ENCODE data around the gene EBPL. TPM values are rescaled to one million over a fixed set of nuclear protein-coding genes. Genes with fewer than 3 reads are reported as not detected.

EBPL gene
- total RNA-seq (100 to 1,000 TPM in 7 of 9 donors, 10 to 100 TPM in 2; 45.2 to 302 (median 173) TPM), polyA plus RNA-seq (10 to 100 TPM; 47.2 to 98.5 (median 83.4) TPM)
- long read RNA-seq, donor 1, transcript EBPL-203 (2 exons, 579 nt), result minor isoform, 6 of 71 reads
- long read RNA-seq, donor 1, transcript EBPL-206 (3 exons, 810 nt), result minor isoform, 22 of 71 reads
- long read RNA-seq, donor 1, transcript EBPL-201 (4 exons, 914 nt), result major isoform, 39 of 71 reads
- long read RNA-seq, donor 1, partial matches to known transcripts, result 0 of 71 reads
- long read RNA-seq, donor 1, other reads (novel, unspliced or antisense), result 0 of 71 reads
- long read RNA-seq, donor 2, transcript EBPL-201 (4 exons, 914 nt), result major isoform, 30 of 68 reads
- long read RNA-seq, donor 2, transcript EBPL-203 (2 exons, 579 nt), result minor isoform, 7 of 68 reads
- long read RNA-seq, donor 2, transcript EBPL-206 (3 exons, 810 nt), result minor isoform, 16 of 68 reads
- long read RNA-seq, donor 2, partial matches to known transcripts, result 12 of 68 reads
- long read RNA-seq, donor 2, other reads (novel, unspliced or antisense), result 0 of 68 reads
- long read RNA-seq, donor 3, transcript EBPL-201 (4 exons, 914 nt), result major isoform, 32 of 45 reads
- long read RNA-seq, donor 3, transcript EBPL-206 (3 exons, 810 nt), result minor isoform, 9 of 45 reads
- long read RNA-seq, donor 3, partial matches to known transcripts, result 0 of 45 reads
- long read RNA-seq, donor 3, other reads (novel, unspliced or antisense), result 0 of 45 reads
- long read RNA-seq, donor 4, transcript EBPL-201 (4 exons, 914 nt), result major isoform, 13 of 23 reads
- long read RNA-seq, donor 4, partial matches to known transcripts, result 1 of 23 reads
- long read RNA-seq, donor 4, other reads (novel, unspliced or antisense), result 2 of 23 reads
- long read RNA-seq, donor 5, transcript EBPL-204 (3 exons, 766 nt), result minor isoform, 6 of 174 reads
- long read RNA-seq, donor 5, transcript EBPL-206 (3 exons, 810 nt), result minor isoform, 39 of 174 reads
- long read RNA-seq, donor 5, transcript EBPL-203 (2 exons, 579 nt), result minor isoform, 7 of 174 reads
- long read RNA-seq, donor 5, transcript EBPL-201 (4 exons, 914 nt), result major isoform, 117 of 174 reads
- long read RNA-seq, donor 5, partial matches to known transcripts, result 1 of 174 reads
- long read RNA-seq, donor 5, other reads (novel, unspliced or antisense), result 4 of 174 reads
- long read RNA-seq, donor 6, partial matches to known transcripts, result 2 of 8 reads
- long read RNA-seq, donor 6, other reads (novel, unspliced or antisense), result 0 of 8 reads
- long read RNA-seq, donor 7, transcript EBPL-206 (3 exons, 810 nt), result minor isoform, 11 of 50 reads
- long read RNA-seq, donor 7, transcript EBPL-203 (2 exons, 579 nt), result minor isoform, 5 of 50 reads
- long read RNA-seq, donor 7, transcript EBPL-201 (4 exons, 914 nt), result major isoform, 24 of 50 reads
- long read RNA-seq, donor 7, partial matches to known transcripts, result 7 of 50 reads
- long read RNA-seq, donor 7, other reads (novel, unspliced or antisense), result 0 of 50 reads
- long read RNA-seq, donor 8, transcript EBPL-204 (3 exons, 766 nt), result minor isoform, 6 of 124 reads
- long read RNA-seq, donor 8, transcript EBPL-201 (4 exons, 914 nt), result major isoform, 56 of 124 reads
- long read RNA-seq, donor 8, transcript EBPL-206 (3 exons, 810 nt), result minor isoform, 27 of 124 reads
- long read RNA-seq, donor 8, transcript EBPL-203 (2 exons, 579 nt), result minor isoform, 12 of 124 reads
- long read RNA-seq, donor 8, partial matches to known transcripts, result 23 of 124 reads
- long read RNA-seq, donor 8, other reads (novel, unspliced or antisense), result 0 of 124 reads
- long read RNA-seq, donor 9, transcript EBPL-201 (4 exons, 914 nt), result major isoform, 41 of 84 reads
- long read RNA-seq, donor 9, transcript EBPL-206 (3 exons, 810 nt), result minor isoform, 18 of 84 reads
- long read RNA-seq, donor 9, transcript EBPL-203 (2 exons, 579 nt), result minor isoform, 10 of 84 reads
- long read RNA-seq, donor 9, partial matches to known transcripts, result 11 of 84 reads
- long read RNA-seq, donor 9, other reads (novel, unspliced or antisense), result 0 of 84 reads
- long read RNA-seq, donor 10, transcript EBPL-206 (3 exons, 810 nt), result minor isoform, 8 of 51 reads
- long read RNA-seq, donor 10, transcript EBPL-203 (2 exons, 579 nt), result minor isoform, 6 of 51 reads
- long read RNA-seq, donor 10, transcript EBPL-201 (4 exons, 914 nt), result major isoform, 36 of 51 reads
- long read RNA-seq, donor 10, partial matches to known transcripts, result 0 of 51 reads
- long read RNA-seq, donor 10, other reads (novel, unspliced or antisense), result 0 of 51 reads

DNA sequence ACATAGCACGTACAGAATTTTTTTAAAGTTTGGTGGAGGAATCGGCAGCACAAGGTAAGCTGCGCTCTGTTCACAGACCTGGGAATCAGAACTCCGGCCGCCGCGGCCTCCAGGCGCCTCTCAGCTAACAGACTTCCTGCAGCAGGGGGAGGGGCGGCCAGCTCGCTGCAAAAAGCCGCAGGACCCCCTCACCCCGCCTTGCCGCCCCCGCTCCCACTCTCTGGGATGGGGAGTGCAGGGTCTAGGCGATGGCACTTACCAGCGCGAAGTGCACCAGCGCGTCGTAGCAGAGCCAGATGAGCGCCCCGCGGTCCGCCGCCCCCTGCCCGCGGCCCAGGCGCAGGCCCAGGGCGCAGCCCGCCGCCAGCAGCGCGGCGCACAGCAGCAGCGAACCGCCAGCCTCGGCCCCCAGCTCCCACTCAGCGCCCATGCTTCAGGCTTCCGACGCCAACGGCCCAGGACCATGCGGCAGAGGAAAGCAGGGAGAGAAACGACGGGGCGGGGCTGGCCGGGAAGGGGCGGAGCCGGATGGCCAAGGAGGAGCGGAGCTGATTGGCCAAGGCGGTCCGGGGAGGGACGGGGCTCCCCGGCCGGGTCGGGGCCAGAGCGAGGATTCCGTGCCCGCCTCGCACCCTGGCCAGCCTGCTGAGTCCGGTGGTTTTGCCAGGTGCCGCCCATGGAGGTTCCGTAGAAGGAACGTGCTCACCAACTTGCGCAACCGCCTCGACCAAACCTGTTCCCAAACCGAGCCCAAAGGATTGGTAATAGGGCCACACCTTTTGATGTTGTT is at the start of gene EBPL:
Gene EBPL, minus strand, starts transcription at position 492 of the 790 bp plus-strand sequence. Its CDS starts 62 bp downstream, at position 430.
- Histone ChIP-seq H3K36me3 (replicated peaks in 1 of 2) (no peaks in the 10 kb centered on the region), H3K27me3 (no peaks in the 10 kb centered on the region), H3K27ac (peak within 1 kb of the TSS; percentile 46 to 87 (median 75)), H3K9me3 (replicated peaks in 1 of 3) (no peaks in the 10 kb centered on the region), H3K4me3 (peak within 1 kb of the TSS; percentile 15 to 91 (median 62)), H3K4me1 (replicated peaks in 1 of 2) (peaks cover 4 to 20% of the 10 kb centered on the region in 2 donors)
- peak; percentile 93 to 97 (median 95) for DNase-seq
- WGBS, 4 donors, result 0 to 3% (median 1%) methylated on average over 19 to 67 of the region's 67 CpGs
- intact Hi-C loops (cut with DNase I), result no loop called here
- TF ChIP-seq, protein P1, sequence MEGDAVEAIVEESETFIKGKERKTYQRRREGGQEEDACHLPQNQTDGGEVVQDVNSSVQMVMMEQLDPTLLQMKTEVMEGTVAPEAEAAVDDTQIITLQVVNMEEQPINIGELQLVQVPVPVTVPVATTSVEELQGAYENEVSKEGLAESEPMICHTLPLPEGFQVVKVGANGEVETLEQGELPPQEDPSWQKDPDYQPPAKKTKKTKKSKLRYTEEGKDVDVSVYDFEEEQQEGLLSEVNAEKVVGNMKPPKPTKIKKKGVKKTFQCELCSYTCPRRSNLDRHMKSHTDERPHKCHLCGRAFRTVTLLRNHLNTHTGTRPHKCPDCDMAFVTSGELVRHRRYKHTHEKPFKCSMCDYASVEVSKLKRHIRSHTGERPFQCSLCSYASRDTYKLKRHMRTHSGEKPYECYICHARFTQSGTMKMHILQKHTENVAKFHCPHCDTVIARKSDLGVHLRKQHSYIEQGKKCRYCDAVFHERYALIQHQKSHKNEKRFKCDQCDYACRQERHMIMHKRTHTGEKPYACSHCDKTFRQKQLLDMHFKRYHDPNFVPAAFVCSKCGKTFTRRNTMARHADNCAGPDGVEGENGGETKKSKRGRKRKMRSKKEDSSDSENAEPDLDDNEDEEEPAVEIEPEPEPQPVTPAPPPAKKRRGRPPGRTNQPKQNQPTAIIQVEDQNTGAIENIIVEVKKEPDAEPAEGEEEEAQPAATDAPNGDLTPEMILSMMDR (IDR thresholded peaks at IDR 0.05), result no peak
- TF ChIP-seq POLR2A (IDR thresholded peaks at IDR 0.05), result peak in 1 of 2 donors; percentile 75

DNA sequence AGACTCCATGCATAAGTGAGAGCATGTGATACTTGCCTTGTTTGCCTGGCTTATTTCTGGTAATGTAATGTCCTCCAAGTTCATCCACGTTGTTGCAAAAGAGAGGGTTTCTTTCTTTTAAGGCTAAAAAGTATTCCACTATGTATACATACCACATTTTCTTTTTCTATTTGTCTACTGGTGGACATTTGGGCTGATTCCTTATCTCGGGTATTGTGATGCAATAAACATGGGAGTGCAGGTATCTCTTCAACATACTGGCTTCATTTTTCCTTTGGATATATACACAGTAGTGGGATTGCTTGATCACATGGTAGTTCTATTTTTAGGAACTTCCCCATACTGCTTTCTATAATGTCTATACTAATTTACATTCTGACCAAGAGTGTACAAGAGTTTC is 49.6 kb upstream of the EBPL start:
- no peak for DNase-seq
- H3K9me3 ChIP-seq (replicated peaks in 1 of 3), result no peaks in the 10 kb centered on the region
- H3K4me1 ChIP-seq (replicated peaks in 1 of 2), result no peaks in the 10 kb centered on the region
- H3K27me3 ChIP-seq, result no peaks in the 10 kb centered on the region
- TF ChIP-seq, protein P1 (IDR thresholded peaks at IDR 0.05), result no peak
- no peak for TF ChIP-seq POLR2A (IDR thresholded peaks at IDR 0.05)
- no peak overlapping the region for H3K4me3 ChIP-seq
- intact Hi-C loops (cut with DNase I), result no loop called here
- no peaks in the 10 kb centered on the region for H3K36me3 ChIP-seq (replicated peaks in 1 of 2)
- no peak overlapping the region for H3K27ac ChIP-seq
- WGBS, 4 donors, result 90 to 92% (median 91%) methylated on average over 2 of the region's 2 CpGs
